Osteocyte (in vitro differentiated cells): ENCODE measurements around the gene NAPEPLD. TPM values are rescaled to one million over a fixed set of nuclear protein-coding genes. Genes with fewer than 3 reads are reported as not detected.
A peak's percentile ranks its signal among the peaks of the same experiment; 100 is the strongest.

ENCODE experiments used
- DNase-seq: peaks from one replicate; pipeline ENCODE4 v3.0.0; 2021; ENCODE audit warnings: mixed read lengths; ENCODE audit not compliant: unreplicated experiment; ENCODE audit errors: extremely low spot score
- H3K27ac Mint-ChIP-seq: one replicate; pipeline ENCODE4 v1.8.0; 2021; ENCODE audit warnings: mild to moderate bottlenecking, mixed read lengths; ENCODE audit not compliant: unreplicated experiment
- H3K27me3 Mint-ChIP-seq: one replicate; pipeline ENCODE4 v1.8.0; 2021; ENCODE audit warnings: mixed read lengths; ENCODE audit not compliant: unreplicated experiment
- H3K36me3 Mint-ChIP-seq: one replicate; pipeline ENCODE4 v1.8.0; 2021; ENCODE audit warnings: mixed read lengths; ENCODE audit not compliant: unreplicated experiment
- H3K4me1 Mint-ChIP-seq: one replicate; pipeline ENCODE4 v1.8.0; 2021; ENCODE audit warnings: mixed read lengths; ENCODE audit not compliant: unreplicated experiment
- H3K4me3 Mint-ChIP-seq: one replicate; pipeline ENCODE4 v1.8.0; 2021; ENCODE audit warnings: mild to moderate bottlenecking, moderate library complexity, mixed read lengths; ENCODE audit not compliant: unreplicated experiment
- H3K9me3 Mint-ChIP-seq: one replicate; pipeline ENCODE4 v1.8.0; 2021; ENCODE audit warnings: mixed read lengths; ENCODE audit not compliant: unreplicated experiment
- total RNA-seq: library from RNA; stranded (reverse); gene quantifications from 2 replicates; pipeline ENCODE4 v1.2.1, GENCODE V29; 2021
- TF ChIP-seq, protein P1 (sequence below): fragments of 200-600 bp; sonication (generic); IDR thresholded peaks from 2 replicates; pipeline ENCODE4 v1.5.0; 2021; ENCODE audit warnings: antibody characterized with exemption, mild to moderate bottlenecking, moderate library complexity

NAPEPLD gene
- total RNA-seq, 1 donor from 2014 or later, result 11.6 TPM

DNA sequence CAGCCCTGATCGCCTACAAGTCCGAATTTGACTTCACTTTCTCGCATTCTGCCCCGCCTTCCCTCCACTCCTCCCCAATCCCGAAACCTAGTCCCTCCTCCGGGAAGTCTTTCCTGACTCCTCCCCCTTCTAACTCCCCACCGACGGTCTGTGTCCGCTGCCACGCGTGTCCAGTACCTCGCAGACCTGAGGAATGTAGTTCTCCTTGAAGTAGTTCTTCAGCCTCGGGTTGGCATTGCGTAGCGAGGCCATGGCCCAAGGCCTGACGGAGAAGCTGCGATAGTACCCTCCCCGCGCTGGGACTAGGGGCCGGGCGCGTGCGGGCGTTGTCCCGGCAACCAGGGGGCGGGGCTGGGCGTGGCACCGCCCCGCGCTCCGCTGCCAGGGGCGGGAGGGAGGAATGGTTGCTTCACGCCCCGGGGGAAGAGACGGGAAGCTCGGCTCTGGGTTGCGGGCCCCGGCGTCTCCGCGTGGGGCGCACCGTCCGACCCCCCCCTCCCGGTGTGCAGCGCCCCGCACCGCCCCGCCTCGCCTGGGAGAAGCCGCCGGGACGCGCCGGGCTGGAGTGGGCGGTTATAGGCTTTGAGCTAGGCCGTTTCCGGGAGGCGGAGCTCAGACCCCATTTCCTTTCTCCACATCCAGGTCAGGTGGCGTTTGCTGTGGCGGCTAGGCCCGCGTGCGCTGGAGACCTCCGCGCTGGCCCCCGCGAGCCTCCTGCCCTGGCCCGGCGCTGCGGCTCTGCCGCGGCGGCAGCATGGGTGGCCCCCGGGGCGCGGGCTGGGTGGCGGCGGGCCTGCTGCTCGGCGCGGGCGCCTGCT, 74.2 kb downstream of the NAPEPLD start, which contains the start of the genes ARMC10 and FBXL13:
TSS of gene ARMC10 (plus strand) at position 622 of the 818 bp plus-strand sequence. CDS start at position 755, 133 bp downstream.
TSS of gene FBXL13 (minus strand) at position 278 of the 818 bp plus-strand sequence.
- peak; percentile 96 for DNase-seq
- Mint-ChIP-seq H3K36me3 (peaks cover 4% of the 10 kb centered on the region), H3K4me3 (peak within 1 kb of the TSS; percentile 94), H3K4me1 (peaks cover 21% of the 10 kb centered on the region), H3K9me3 (no peaks in the 10 kb centered on the region), H3K27ac (peak within 1 kb of the TSS; percentile 92), H3K27me3 (no peaks in the 10 kb centered on the region)
- TF ChIP-seq, protein P1, sequence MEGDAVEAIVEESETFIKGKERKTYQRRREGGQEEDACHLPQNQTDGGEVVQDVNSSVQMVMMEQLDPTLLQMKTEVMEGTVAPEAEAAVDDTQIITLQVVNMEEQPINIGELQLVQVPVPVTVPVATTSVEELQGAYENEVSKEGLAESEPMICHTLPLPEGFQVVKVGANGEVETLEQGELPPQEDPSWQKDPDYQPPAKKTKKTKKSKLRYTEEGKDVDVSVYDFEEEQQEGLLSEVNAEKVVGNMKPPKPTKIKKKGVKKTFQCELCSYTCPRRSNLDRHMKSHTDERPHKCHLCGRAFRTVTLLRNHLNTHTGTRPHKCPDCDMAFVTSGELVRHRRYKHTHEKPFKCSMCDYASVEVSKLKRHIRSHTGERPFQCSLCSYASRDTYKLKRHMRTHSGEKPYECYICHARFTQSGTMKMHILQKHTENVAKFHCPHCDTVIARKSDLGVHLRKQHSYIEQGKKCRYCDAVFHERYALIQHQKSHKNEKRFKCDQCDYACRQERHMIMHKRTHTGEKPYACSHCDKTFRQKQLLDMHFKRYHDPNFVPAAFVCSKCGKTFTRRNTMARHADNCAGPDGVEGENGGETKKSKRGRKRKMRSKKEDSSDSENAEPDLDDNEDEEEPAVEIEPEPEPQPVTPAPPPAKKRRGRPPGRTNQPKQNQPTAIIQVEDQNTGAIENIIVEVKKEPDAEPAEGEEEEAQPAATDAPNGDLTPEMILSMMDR, result peak; percentile 23

DNA sequence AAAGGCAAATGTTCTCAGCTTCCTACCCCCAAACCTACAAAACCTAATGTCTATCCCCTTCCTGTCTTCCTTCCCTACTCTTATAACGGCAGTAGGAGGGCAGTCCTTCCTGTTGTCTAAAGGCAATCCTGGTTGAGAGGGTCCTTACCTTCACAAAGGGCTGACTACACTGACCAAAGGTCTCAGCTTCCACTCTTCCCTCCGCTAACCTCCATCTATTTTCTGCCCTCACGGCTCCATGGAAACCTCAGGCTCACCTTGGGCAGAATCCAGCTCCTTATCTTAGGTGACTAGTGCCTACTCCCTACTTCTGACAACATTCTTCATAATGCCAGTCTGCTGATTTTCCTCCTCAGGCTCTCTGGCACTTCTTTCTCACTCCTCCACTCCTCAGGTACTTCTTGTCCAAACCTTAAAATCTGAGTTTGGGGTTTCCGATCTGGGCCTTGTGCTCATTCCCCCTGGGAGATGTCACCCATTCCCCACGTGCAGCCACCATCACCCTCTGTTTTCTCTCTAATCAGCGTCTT, 74.8 kb downstream of the NAPEPLD start:
- Mint-ChIP-seq H3K4me1 (peaks cover 21% of the 10 kb centered on the region), H3K9me3 (no peaks in the 10 kb centered on the region), H3K4me3 (peak overlapping the region; percentile 91), H3K27me3 (no peaks in the 10 kb centered on the region), H3K36me3 (peaks cover 4% of the 10 kb centered on the region), H3K27ac (peak overlapping the region; percentile 86)
- TF ChIP-seq, protein P1, result no peak
- no peak for DNase-seq

DNA sequence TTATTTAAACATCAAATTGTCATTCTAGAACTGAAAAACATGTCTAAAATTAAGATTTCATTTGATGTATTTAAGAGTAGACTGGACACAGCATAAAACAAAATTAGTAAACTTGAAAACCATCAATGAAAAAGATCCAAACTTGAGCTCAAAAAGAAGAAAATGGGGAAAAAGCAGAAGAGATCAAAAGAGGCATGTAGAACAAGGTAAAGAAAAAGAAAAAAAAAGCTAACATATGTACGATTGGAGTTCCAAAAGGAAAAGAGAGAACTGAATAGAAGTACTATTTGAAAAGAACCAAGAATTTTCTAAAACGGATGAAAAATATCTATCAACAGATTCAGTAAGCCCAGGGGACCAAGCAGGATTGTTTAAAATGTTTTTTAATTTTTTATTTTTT, 77.9 kb downstream of the NAPEPLD start:
- no peak overlapping the region for H3K4me3 Mint-ChIP-seq
- TF ChIP-seq, protein P1, result no peak
- peaks cover 15% of the 10 kb centered on the region for H3K4me1 Mint-ChIP-seq
- H3K27me3 Mint-ChIP-seq, result no peaks in the 10 kb centered on the region
- no peak overlapping the region for H3K27ac Mint-ChIP-seq
- H3K9me3 Mint-ChIP-seq, result no peaks in the 10 kb centered on the region
- no peaks in the 10 kb centered on the region for H3K36me3 Mint-ChIP-seq
- no peak for DNase-seq

DNA sequence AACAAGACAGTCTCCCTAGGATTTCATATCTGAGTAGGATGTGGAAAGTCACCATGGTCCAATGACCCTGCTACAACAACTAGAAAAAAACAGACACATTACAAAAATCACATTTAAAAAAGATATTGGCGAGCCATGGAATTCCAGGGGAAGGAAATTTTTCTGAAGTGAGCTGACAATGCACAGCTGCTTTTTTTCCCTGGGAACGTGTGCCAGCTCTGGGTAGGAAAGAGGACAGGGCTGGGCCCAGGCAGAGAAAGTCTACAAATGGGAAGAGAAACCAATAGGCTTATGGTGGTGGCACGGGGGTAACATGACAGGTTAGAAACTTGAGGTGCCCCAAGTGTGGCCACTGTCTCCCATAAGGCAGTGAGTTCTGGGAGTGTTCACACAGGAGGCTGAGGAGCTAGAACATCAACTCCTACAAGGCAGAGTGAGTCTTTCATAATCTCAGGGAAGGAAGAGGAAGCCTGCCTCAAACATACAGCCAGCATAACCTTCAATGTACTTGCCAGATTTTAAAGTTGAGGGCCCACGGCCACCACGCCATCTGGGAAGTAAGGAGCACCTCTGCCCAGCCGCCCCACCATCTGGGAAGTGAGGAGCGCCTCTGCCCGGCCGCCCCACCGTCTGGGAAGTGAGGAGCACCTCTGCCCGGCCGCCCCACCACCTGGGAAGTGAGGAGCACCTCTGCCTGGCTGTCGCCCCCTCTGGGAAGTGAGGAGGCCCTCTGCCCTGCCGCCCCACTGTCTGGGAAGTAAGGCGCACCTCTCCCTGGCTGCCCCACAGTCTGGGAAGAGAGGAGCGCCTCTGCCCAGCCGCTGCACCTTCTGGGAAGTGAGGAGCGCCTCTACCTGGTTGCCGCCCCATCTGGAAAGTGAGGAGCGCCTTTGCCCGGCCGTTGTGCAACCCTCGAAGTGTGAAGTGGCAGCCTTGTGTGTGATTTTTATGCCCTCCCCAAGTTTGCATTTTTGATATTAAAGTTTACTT, 80.2 kb downstream of the NAPEPLD start:
- Mint-ChIP-seq H3K4me3 (no peak overlapping the region), H3K4me1 (peaks cover under 1% of the 10 kb centered on the region), H3K9me3 (no peaks in the 10 kb centered on the region), H3K36me3 (no peaks in the 10 kb centered on the region), H3K27me3 (no peaks in the 10 kb centered on the region), H3K27ac (no peak overlapping the region)
- TF ChIP-seq, protein P1, result no peak
- DNase-seq, result no peak
